ENCODE measurements around the gene PPP1R1A.

DNA sequence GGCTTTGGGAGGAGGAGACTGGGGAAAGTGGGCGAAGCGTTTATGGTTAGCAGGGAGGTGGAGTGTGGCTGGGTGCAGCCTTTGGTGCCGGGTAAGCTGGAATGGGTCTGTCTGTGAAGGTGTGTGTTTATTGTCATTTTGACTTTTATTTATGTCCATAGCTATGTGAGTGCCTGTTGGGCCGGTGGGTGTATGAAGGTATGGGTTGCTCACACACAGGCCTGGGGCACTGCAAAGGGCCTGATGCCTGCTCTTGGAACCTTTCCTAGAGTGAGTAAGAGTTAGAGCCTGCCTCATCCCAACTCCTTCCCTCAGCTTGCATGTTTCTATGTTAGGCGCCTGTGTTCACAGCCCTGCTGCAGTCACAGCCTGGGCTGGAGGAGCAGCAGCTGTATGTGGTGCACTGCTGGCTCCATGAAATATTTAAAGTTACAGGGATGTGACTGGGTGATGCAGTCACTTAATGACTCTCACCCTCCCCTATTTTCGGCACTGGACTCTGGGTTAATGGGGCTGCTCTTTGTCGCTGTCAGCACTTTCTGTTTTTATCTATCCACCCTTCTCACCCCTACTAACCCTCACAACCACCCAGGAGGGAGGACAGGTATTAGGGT, 2.6 kb upstream of the PPP1R1A start:
- TF ChIP-seq POLR2AphosphoS5 (IDR thresholded peaks at IDR 0.05; ENCODE audit: low read depth) (no peak), EZH2phosphoT487 (IDR thresholded peaks at IDR 0.05; ENCODE audit: unreplicated experiment) (no peak), REST (IDR thresholded peaks at IDR 0.05; ENCODE audit: unreplicated experiment) (no peak), CTCF (conservative IDR thresholded peaks at IDR 0.05; ENCODE audit: low read depth in 2 of 2) (no peak), EZH2 (IDR thresholded peaks at IDR 0.05; ENCODE audit: low read depth, unreplicated experiment) (no peak), CREB1 (CRISPR knock-in tag; IDR thresholded peaks at IDR 0.05; ENCODE audit: low read depth) (no peak), STAT1 (IDR thresholded peaks at IDR 0.05; ENCODE audit: unreplicated experiment) (no peak), ZNF331 (CRISPR knock-in tag; IDR thresholded peaks at IDR 0.05; ENCODE audit: low read depth) (no peak)
